22Rv1 (cell line): ENCODE measurements around the gene DRC1.
"Not testable (repeated sequence)": the region's sequence is repeated elsewhere in the genome, so short reads cannot be mapped to it uniquely, and the experiment has no call there.

Experiments
- CTCF ChIP-seq: fragments of 450-650 bp; IDR thresholded peaks from 2 replicates; pipeline ENCODE4 v1.5.1; 2017; ENCODE audit warnings: mild to moderate bottlenecking
- ZFX ChIP-seq: fragments of 450-650 bp; IDR thresholded peaks from 2 replicates; pipeline ENCODE4 v1.6.1; 2017; ENCODE audit warnings: antibody characterized with exemption, borderline replicate concordance

- not testable (repeated sequence) for TF ChIP-seq CTCF, ZFX
Observed at GRCh38 chr2:26370909-26371308, 30.8 kb upstream of the DRC1 start.
